Small intestine (tissue), 16 donors: ENCODE measurements around the gene CBR1. TPM values are rescaled to one million over a fixed set of nuclear protein-coding genes. Genes with fewer than 3 reads are reported as not detected.
A peak's percentile ranks its signal among the peaks of the same experiment; 100 is the strongest.

ENCODE experiments used
- DNase-seq, 2 donors: peaks; one replicate each; pipeline versions ENCODE4 v3.0.0 to v3.0.0-alpha.2; 2013
- FAIRE-seq: peaks from 2 replicates; lab custom pipeline; 2012; peaks lifted over from hg19 to GRCh38; lab: Jason Lieb, UNC
- H3K27ac ChIP-seq, 3 donors: one replicate each; pipeline ENCODE4 v1.5.1; 2013; ENCODE audit warnings: low read length in 2 of 3, mild to moderate bottlenecking in 2 of 3, control low read depth in 1 of 3, inconsistent platforms in 1 of 3, low read depth in 1 of 3, moderate library complexity in 1 of 3
- H3K27me3 ChIP-seq, 3 donors: one replicate each; pipeline ENCODE4 v1.6.1; 2013; ENCODE audit warnings: low read length in 3 of 3, inconsistent platforms in 1 of 3; ENCODE audit not compliant: control insufficient read depth in 3 of 3, insufficient read depth in 3 of 3
- H3K36me3 ChIP-seq, 3 donors: one replicate each; pipeline ENCODE4 v1.6.1; 2013; ENCODE audit warnings: low read length in 3 of 3, inconsistent platforms in 1 of 3, low read depth in 1 of 3, mild to moderate bottlenecking in 1 of 3, moderate library complexity in 1 of 3; ENCODE audit not compliant: control insufficient read depth in 3 of 3, insufficient read depth in 2 of 3
- H3K4me1 ChIP-seq, 3 donors: one replicate each; pipeline ENCODE4 v1.6.1; 2013; ENCODE audit warnings: low read length in 2 of 3, inconsistent platforms in 1 of 3, low read depth in 1 of 3, mild to moderate bottlenecking in 1 of 3, moderate library complexity in 1 of 3; ENCODE audit not compliant: control insufficient read depth in 3 of 3, insufficient read depth in 2 of 3
- H3K4me3 ChIP-seq, 3 donors: one replicate each; pipeline ENCODE4 v1.5.1; 2013; ENCODE audit warnings: low read length in 3 of 3, control low read depth in 1 of 3, inconsistent platforms in 1 of 3, low read depth in 1 of 3, mild to moderate bottlenecking in 1 of 3, moderate library complexity in 1 of 3
- H3K9me3 ChIP-seq, 2 donors: one replicate each; pipeline ENCODE4 v1.6.1; 2013; ENCODE audit warnings: low read depth in 1 of 2, low read length in 1 of 2; ENCODE audit not compliant: control insufficient read depth in 2 of 2, insufficient read depth in 1 of 2
- WGBS, 3 donors: extraction: QIAGEN DNeasy Blood & Tissue Kit; methylation state at CpG; one replicate each; pipeline ENCODE4 v1.1.7; 2013; 5-methylcytosine and 5-hydroxymethylcytosine counted together
- long read RNA-seq, 10 donors: transcript quantifications; one replicate each; lab custom pipeline, GENCODE V29; 2026
- polyA plus RNA-seq, 4 donors: library from polyadenylated mRNA; stranded (reverse) in 3 of 4; unstranded in 1 of 4; fragments of 200-250 nt in 3 of 4; fragments of 120-200 nt in 1 of 4; gene quantifications; one replicate each; pipeline versions ENCODE4 v1.2.1 to v1.2.3, GENCODE V29; 2013
- donor health status: healthy with polysubstance abuse.
- donor health status: control.
- donor health status: control.
- donor health status: Bipolar disorder and iron deficiency.
- donor health status: healthy.

CBR1 gene
- polyA plus RNA-seq = 1,000 to 10,000 TPM in 2 of 4 donors, 100 to 1,000 TPM in 1, 10 to 100 TPM in 1; 60.5 to 1,932 (median 958) TPM
- long read RNA-seq, donor 1, transcript CBR1-201 (3 exons, 1,293 nt) = major isoform, 87 of 117 reads
- long read RNA-seq, donor 1, partial matches to known transcripts = 28 of 117 reads
- long read RNA-seq, donor 1, other reads (novel, unspliced or antisense) = 0 of 117 reads
- long read RNA-seq, donor 2, transcript CBR1-201 (3 exons, 1,293 nt) = major isoform, 22 of 31 reads
- long read RNA-seq, donor 2, partial matches to known transcripts = 9 of 31 reads
- long read RNA-seq, donor 2, other reads (novel, unspliced or antisense) = 0 of 31 reads
- long read RNA-seq, donor 3, transcript CBR1-201 (3 exons, 1,293 nt) = major isoform, 36 of 49 reads
- long read RNA-seq, donor 3, partial matches to known transcripts = 13 of 49 reads
- long read RNA-seq, donor 3, other reads (novel, unspliced or antisense) = 0 of 49 reads
- long read RNA-seq, donor 4, partial matches to known transcripts = 0 of 3 reads
- long read RNA-seq, donor 4, other reads (novel, unspliced or antisense) = 0 of 3 reads
- long read RNA-seq, donor 5, transcript CBR1-201 (3 exons, 1,293 nt) = major isoform, 8 of 9 reads
- long read RNA-seq, donor 5, partial matches to known transcripts = 0 of 9 reads
- long read RNA-seq, donor 5, other reads (novel, unspliced or antisense) = 0 of 9 reads
- long read RNA-seq, donor 6, transcript CBR1-201 (3 exons, 1,293 nt) = major isoform, 43 of 64 reads
- long read RNA-seq, donor 6, partial matches to known transcripts = 21 of 64 reads
- long read RNA-seq, donor 6, other reads (novel, unspliced or antisense) = 0 of 64 reads
- long read RNA-seq, donor 7, transcript CBR1-201 (3 exons, 1,293 nt) = major isoform, 14 of 16 reads
- long read RNA-seq, donor 7, partial matches to known transcripts = 0 of 16 reads
- long read RNA-seq, donor 7, other reads (novel, unspliced or antisense) = 0 of 16 reads
- long read RNA-seq, donor 8, transcript CBR1-201 (3 exons, 1,293 nt) = major isoform, 6 of 6 reads
- long read RNA-seq, donor 8, partial matches to known transcripts = 0 of 6 reads
- long read RNA-seq, donor 8, other reads (novel, unspliced or antisense) = 0 of 6 reads
- long read RNA-seq, donor 9, transcript CBR1-201 (3 exons, 1,293 nt) = major isoform, 16 of 22 reads
- long read RNA-seq, donor 9, partial matches to known transcripts = 6 of 22 reads
- long read RNA-seq, donor 9, other reads (novel, unspliced or antisense) = 0 of 22 reads
- long read RNA-seq, donor 10, transcript CBR1-201 (3 exons, 1,293 nt) = major isoform, 24 of 33 reads
- long read RNA-seq, donor 10, partial matches to known transcripts = 8 of 33 reads
- long read RNA-seq, donor 10, other reads (novel, unspliced or antisense) = 0 of 33 reads

DNA sequence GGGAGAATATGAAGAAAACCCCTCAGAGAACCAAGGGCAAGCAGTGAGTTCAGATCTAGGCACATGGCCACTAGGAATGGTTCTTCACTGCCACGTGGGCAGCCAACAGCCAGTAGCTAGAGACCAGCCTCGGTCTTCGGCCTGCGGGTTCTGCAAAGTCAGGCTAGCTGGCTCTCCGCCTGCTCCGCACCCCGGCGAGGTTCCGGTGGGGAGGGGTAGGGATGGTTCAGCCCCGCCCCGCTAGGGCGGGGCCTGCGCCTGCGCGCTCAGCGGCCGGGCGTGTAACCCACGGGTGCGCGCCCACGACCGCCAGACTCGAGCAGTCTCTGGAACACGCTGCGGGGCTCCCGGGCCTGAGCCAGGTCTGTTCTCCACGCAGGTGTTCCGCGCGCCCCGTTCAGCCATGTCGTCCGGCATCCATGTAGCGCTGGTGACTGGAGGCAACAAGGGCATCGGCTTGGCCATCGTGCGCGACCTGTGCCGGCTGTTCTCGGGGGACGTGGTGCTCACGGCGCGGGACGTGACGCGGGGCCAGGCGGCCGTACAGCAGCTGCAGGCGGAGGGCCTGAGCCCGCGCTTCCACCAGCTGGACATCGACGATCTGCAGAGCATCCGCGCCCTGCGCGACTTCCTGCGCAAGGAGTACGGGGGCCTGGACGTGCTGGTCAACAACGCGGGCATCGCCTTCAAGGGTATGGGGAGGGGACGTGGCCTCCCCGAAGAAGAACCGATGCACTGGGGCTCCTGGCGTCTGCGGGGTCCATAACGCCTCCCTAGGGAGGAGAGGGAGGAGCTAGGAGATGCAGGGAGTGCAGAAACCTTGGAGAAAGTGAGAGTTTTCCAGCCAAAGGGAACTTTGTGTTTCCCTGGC is at the start of gene CBR1:
TSS of gene CBR1 (plus strand) at position 312 of the 871 bp plus-strand sequence. CDS start at position 404, 92 bp downstream.
- H3K27me3 ChIP-seq = no peaks in the 10 kb centered on the region
- H3K9me3 ChIP-seq = peaks cover 0 to 7% of the 10 kb centered on the region in 2 donors
- WGBS, 3 donors = 1 to 2% (median 1%) methylated on average over 67 to 71 of the region's 71 CpGs
- no peak for FAIRE-seq
- DNase-seq = peak; percentile 91 to 97
- peak within 1 kb of the TSS; percentile 57 to 87 (median 67) for H3K27ac ChIP-seq
- H3K36me3 ChIP-seq = peaks cover 0 to 15% (median 8%) of the 10 kb centered on the region in 3 donors
- peaks cover 3 to 33% (median 6%) of the 10 kb centered on the region in 3 donors for H3K4me1 ChIP-seq
- H3K4me3 ChIP-seq = peak within 1 kb of the TSS; percentile 39 to 75 (median 58)

DNA sequence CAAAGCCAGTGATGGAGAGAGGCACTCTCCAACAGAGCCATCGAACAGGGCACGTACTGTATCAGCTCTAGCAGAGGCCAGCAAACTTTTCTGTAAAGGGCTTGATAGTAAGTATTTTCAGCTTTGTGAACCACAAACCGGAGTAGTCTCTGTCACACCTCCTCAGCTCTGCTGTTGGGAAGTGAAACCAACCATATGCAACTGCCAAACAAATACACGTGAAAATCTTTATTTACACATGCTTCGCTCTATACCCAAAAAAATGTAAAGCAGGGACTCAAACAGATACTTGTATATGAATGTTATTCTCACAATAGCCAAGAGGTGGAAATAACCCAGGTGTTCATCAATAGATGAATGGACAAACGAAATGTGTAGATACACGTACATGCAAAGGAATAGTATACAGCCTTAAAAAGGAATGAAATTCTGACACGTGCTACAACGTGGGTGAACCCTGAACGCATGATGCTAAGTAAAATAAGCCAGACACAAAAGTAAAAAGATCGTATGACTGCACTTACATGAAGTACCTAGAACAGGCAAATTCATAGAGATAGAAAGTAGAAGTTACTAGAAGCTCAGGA is 48.5 kb upstream of the CBR1 start:
- no peaks in the 10 kb centered on the region for H3K4me1 ChIP-seq
- no peaks in the 10 kb centered on the region for H3K27me3 ChIP-seq
- no peak overlapping the region for H3K4me3 ChIP-seq
- H3K9me3 ChIP-seq = no peaks in the 10 kb centered on the region
- DNase-seq (no peak), FAIRE-seq (no peak)
- H3K36me3 ChIP-seq = no peaks in the 10 kb centered on the region
- WGBS, 3 donors = 88 to 95% (median 90%) methylated on average over 11 of the region's 11 CpGs
- H3K27ac ChIP-seq = no peak overlapping the region

DNA sequence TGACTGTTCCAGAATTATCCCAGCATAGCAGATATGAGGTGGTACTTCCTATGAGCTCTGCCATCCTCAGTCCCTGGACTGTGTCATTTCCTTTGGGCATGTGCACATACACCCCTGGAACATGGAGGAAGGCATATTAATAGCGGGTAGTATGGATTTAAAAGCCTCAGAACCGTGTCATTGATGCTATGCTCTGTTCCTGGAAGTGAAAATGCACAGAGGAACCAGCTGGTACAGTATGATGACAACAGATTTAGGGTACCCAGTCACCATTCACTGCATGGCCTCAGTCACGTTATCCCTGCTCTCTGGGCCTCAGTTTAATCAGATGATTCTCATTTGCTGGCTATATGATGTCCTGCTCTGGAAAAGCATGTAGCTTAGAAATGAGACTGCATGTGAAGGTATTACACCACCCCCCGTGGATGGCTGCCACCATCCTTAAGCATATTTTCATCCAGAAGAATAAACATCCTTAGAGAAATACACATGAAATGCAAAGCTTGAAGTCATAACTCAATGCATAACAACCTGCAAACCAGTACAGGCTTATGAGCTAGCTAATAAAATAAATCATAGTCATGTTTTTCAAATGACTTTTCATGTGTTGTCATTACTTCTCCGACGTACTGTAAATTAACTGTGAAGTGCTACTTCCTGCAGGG is 47.3 kb upstream of the CBR1 start:
- no peaks in the 10 kb centered on the region for H3K9me3 ChIP-seq
- no peaks in the 10 kb centered on the region for H3K36me3 ChIP-seq
- WGBS, 3 donors = 67 to 73% (median 72%) methylated on average over 6 of the region's 6 CpGs
- no peaks in the 10 kb centered on the region for H3K27me3 ChIP-seq
- no peak overlapping the region for H3K27ac ChIP-seq
- H3K4me3 ChIP-seq = no peak overlapping the region
- H3K4me1 ChIP-seq = no peaks in the 10 kb centered on the region
- DNase-seq (no peak), FAIRE-seq (no peak)

DNA sequence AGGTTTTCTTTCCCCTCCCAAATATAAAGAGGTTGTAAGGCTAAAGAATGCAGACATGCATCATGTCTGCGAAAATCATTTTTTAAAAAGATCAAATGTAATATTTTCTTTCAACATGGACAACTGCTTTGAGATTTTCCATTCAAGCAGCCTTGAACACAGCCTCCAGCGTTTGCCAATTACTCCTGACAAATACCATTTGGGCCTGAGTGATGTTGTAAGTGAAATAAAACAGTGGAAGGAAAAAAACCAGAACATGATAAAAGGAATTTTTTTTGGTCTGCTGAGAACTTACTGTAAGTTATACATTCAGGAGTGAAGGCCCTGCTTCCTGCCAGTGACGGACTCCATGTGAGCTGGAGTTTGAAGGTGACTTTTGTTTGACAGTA is 46.7 kb upstream of the CBR1 start:
- no peaks in the 10 kb centered on the region for H3K27me3 ChIP-seq
- WGBS, 3 donors = 68 to 90% (median 81%) methylated on average over 3 of the region's 3 CpGs
- no peak overlapping the region for H3K4me3 ChIP-seq
- no peak overlapping the region for H3K27ac ChIP-seq
- no peaks in the 10 kb centered on the region for H3K36me3 ChIP-seq
- no peaks in the 10 kb centered on the region for H3K9me3 ChIP-seq
- DNase-seq (no peak), FAIRE-seq (no peak)
- no peaks in the 10 kb centered on the region for H3K4me1 ChIP-seq

DNA sequence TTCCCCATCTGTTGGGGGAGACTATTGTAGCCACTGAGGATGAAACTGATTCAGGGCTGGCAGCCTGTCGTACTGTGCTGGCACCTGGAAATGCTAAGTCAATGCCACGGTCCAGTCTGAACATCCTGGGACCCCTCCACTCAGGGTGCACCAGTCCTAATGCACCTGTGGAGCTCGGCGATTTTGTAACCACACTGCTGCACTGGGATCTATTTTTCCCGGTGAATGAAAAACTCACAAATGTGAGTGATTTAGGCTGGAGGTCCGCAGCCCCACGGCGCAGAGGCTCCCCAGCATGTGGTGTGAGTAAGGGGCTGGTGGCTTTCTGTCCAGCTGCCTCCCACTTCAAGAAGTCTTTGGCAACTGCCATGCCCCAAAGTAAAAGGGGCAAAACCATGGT is 45.0 kb upstream of the CBR1 start:
- Histone ChIP-seq H3K27me3 (no peaks in the 10 kb centered on the region), H3K4me3 (no peak overlapping the region), H3K27ac (no peak overlapping the region), H3K36me3 (no peaks in the 10 kb centered on the region), H3K9me3 (no peaks in the 10 kb centered on the region), H3K4me1 (no peaks in the 10 kb centered on the region)
- 86 to 92% (median 88%) methylated on average over 8 of the region's 8 CpGs for WGBS, 3 donors
- DNase-seq (no peak), FAIRE-seq (no peak)

DNA sequence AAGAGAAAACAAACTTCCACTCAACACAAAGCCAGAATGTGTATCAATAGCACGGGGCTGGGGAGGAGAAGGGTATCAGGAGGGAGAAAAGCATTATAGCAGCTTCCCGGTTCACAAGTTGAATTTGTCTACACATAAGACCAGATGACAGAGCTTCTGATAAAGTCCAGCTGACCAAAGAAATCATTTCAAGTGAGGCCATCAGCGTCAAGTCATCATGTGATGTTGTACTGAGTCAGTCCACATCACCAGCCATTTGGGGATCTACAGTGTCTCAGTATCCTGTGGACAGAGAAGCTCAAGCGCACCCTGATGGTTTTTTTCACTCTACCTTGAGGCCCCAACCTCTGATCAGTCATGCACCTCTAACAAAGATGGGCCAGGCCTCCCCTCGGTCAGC is 42.5 kb upstream of the CBR1 start:
- no peaks in the 10 kb centered on the region for H3K4me1 ChIP-seq
- no peaks in the 10 kb centered on the region for H3K27me3 ChIP-seq
- no peak for FAIRE-seq
- H3K9me3 ChIP-seq = no peaks in the 10 kb centered on the region
- no peak for DNase-seq
- no peak overlapping the region for H3K4me3 ChIP-seq
- no peak overlapping the region for H3K27ac ChIP-seq
- H3K36me3 ChIP-seq = no peaks in the 10 kb centered on the region
- WGBS, 3 donors = 86 to 91% (median 89%) methylated on average over 5 of the region's 5 CpGs
